Prostate gland (tissue), 2 donors: ENCODE measurements around the gene TPGS1. TPM values are rescaled to one million over a fixed set of nuclear protein-coding genes. Genes with fewer than 3 reads are reported as not detected.
A peak's percentile ranks its signal among the peaks of the same experiment; 100 is the strongest.

Source experiments
- DNase-seq: peaks from one replicate; pipeline ENCODE4 v3.0.0-alpha.2; 2019; ENCODE audit warnings: low spot score
- H3K27ac ChIP-seq, 2 donors: fragments of 200-600 bp; sonication (generic); 2 replicates each; pipeline ENCODE4 v1.5.1; 2017 to 2019
- H3K27me3 ChIP-seq: fragments of 200-600 bp; sonication (generic); replicated peaks from 2 replicates; pipeline ENCODE4 v1.5.1; 2019; ENCODE audit not compliant: insufficient read depth
- H3K36me3 ChIP-seq, 2 donors: fragments of 200-600 bp; sonication (generic); 1 replicate in 1 of 2; 2 replicates in 1 of 2; pipeline versions ENCODE4 v1.5.1 to v1.8.1; 2017 to 2019
- H3K4me1 ChIP-seq: fragments of 200-600 bp; sonication (generic); replicated peaks from 2 replicates; pipeline ENCODE4 v1.5.1; 2019
- H3K4me3 ChIP-seq, 2 donors: fragments of 200-600 bp; sonication (generic); 2 replicates each; pipeline ENCODE4 v1.5.1; 2017 to 2019
- H3K9me3 ChIP-seq: fragments of 200-600 bp; sonication (generic); 2 replicates; pipeline ENCODE4 v1.5.1; 2017
- CTCF ChIP-seq, 4 experiments: fragments of 200-600 bp in 2 of 4; fragments of 450-650 bp in 2 of 4; sonication (generic) in 2 of 4; IDR thresholded peaks; 1 replicate in 3 of 4; 2 replicates in 1 of 4; pipeline ENCODE4 v1.5.1; 2016 to 2019; ENCODE audit warnings: antibody characterized with exemption in 4 of 4, mild to moderate bottlenecking in 2 of 4, moderate library complexity in 2 of 4
- POLR2A ChIP-seq: fragments of 450-650 bp; IDR thresholded peaks from one replicate; pipeline ENCODE4 v1.6.1; 2016; ENCODE audit warnings: antibody characterized with exemption, mild to moderate bottlenecking
- POLR2AphosphoS5 ChIP-seq: sonication (generic); formaldehyde crosslinking; IDR thresholded peaks from one replicate; pipeline ENCODE4 v1.6.1; 2017; ENCODE audit warnings: antibody characterized with exemption
- WGBS: methylation state at CpG from one replicate; pipeline ENCODE4 v1.1.5; 2018; 5-methylcytosine and 5-hydroxymethylcytosine counted together
- intact Hi-C: fragments of 100-400 bp; cut with DNase I; formaldehyde crosslinking; loops from one replicate; pipeline ENCODE4 v1.14.2; 2022
- total RNA-seq, 2 donors: library from RNA; depleted of rRNA; stranded (reverse); fragments of >200 nt; gene quantifications; one replicate each; pipeline ENCODE4 v1.1.0, GENCODE V29; 2016

Gene TPGS1
- total RNA-seq, 2 donors from 2014 or later, result 90.0 to 94.9 TPM

- WGBS, result under 1% methylated on average over 54 of the region's 103 CpGs
- H3K36me3 ChIP-seq, result peaks cover under 1 to 1% of the 10 kb centered on the region in 2 donors
- H3K4me1 ChIP-seq, result peaks cover 9% of the 10 kb centered on the region
- intact Hi-C loops, result loop anchor here (5.0 kb wide), 1 partner anchor 41 kb away; the partner anchor contains the start of gene BSG
- H3K4me3 ChIP-seq, result peak overlapping the region; percentile 82 to 98
- TF ChIP-seq CTCF (IDR thresholded peaks at IDR 0.05) (peak in 2 of 4 experiments; percentile 28 to 37), POLR2AphosphoS5 (no peak), POLR2A (peak; percentile 57)
- H3K9me3 ChIP-seq, result no peaks in the 10 kb centered on the region
- no peaks in the 10 kb centered on the region for H3K27me3 ChIP-seq
- peak overlapping the region; percentile 91 to 96 for H3K27ac ChIP-seq
- DNase-seq, result peak; percentile 70
These were observed 23.9 kb downstream of the TPGS1 start for GRCh38 chr19:531009-531752.

- TF ChIP-seq POLR2AphosphoS5 (no peak), POLR2A (no peak), CTCF (IDR thresholded peaks at IDR 0.05) (no peak)
- peak within 1 kb of the TSS; percentile 82 to 98 for H3K4me3 ChIP-seq
- peaks cover 5 to 8% of the 10 kb centered on the region in 2 donors for H3K36me3 ChIP-seq
- H3K4me1 ChIP-seq, result peaks cover 9% of the 10 kb centered on the region
- no peaks in the 10 kb centered on the region for H3K9me3 ChIP-seq
- no peak for DNase-seq
- under 1% methylated on average over 39 of the region's 84 CpGs for WGBS
- peak within 1 kb of the TSS; percentile 91 to 96 for H3K27ac ChIP-seq
- no peaks in the 10 kb centered on the region for H3K27me3 ChIP-seq
- intact Hi-C loops, result loop anchor here (5.0 kb wide), 1 partner anchor 40 kb away; the partner anchor contains the start of gene BSG
These were observed 24.7 kb downstream of the TPGS1 start, which contains the start of gene CDC34 for GRCh38 chr19:531753-532560. Gene CDC34 (plus strand): TSS chr19:531760. CDS start chr19:531932, 172 bp downstream.

GRCh38 chr19:532561-533363 lies 25.5 kb downstream of the TPGS1 start:
- DNase-seq, result peak; percentile 54
- peaks cover 5 to 10% of the 10 kb centered on the region in 2 donors for H3K36me3 ChIP-seq
- H3K4me3 ChIP-seq, result peak overlapping the region; percentile 82 to 98
- H3K9me3 ChIP-seq, result no peaks in the 10 kb centered on the region
- no peaks in the 10 kb centered on the region for H3K27me3 ChIP-seq
- intact Hi-C loops, result loop anchor here (5.0 kb wide), 1 partner anchor 40 kb away; the partner anchor contains the start of gene BSG
- peak overlapping the region; percentile 91 to 92 for H3K27ac ChIP-seq
- WGBS, result 0% methylated on average over 44 of the region's 47 CpGs
- peak in 3 of 4 experiments; percentile 24 to 46 (median 33) for TF ChIP-seq CTCF (IDR thresholded peaks at IDR 0.05)
- TF ChIP-seq POLR2A, result no peak
- TF ChIP-seq POLR2AphosphoS5, result peak; percentile 12
- peaks cover 9% of the 10 kb centered on the region for H3K4me1 ChIP-seq

GRCh38 chr19:533364-534058 lies 26.2 kb downstream of the TPGS1 start:
- DNase-seq, result no peak
- peak overlapping the region; percentile 82 to 98 for H3K4me3 ChIP-seq
- 24% methylated on average over 23 of the region's 25 CpGs for WGBS
- no peaks in the 10 kb centered on the region for H3K9me3 ChIP-seq
- peaks cover 5 to 10% of the 10 kb centered on the region in 2 donors for H3K36me3 ChIP-seq
- H3K27ac ChIP-seq, result peak overlapping the region; percentile 91 to 92
- peaks cover 9% of the 10 kb centered on the region for H3K4me1 ChIP-seq
- H3K27me3 ChIP-seq, result no peaks in the 10 kb centered on the region
- intact Hi-C loops, result loop anchor here (5.0 kb wide), 1 partner anchor 39 kb away; the partner anchor contains the start of gene BSG
- TF ChIP-seq POLR2A, result no peak
- TF ChIP-seq POLR2AphosphoS5, result no peak
- TF ChIP-seq CTCF (IDR thresholded peaks at IDR 0.05), result no peak
